HG03108 (cell line): ENCODE results near the gene BSPRY.
A peak's percentile ranks its signal among the peaks of the same experiment; 100 is the strongest.
"Not testable (repeated sequence)": the region's sequence is repeated elsewhere in the genome, so short reads cannot be mapped to it uniquely, and the experiment has no call there.

ENCODE experiments used
- ATAC-seq: cut with Tn5 transposase; IDR thresholded peaks from one replicate; pipeline ENCODE4 v1.9.1; 2021; ENCODE audit warnings: moderate library complexity; ENCODE audit not compliant: unreplicated experiment

Gene BSPRY

DNA sequence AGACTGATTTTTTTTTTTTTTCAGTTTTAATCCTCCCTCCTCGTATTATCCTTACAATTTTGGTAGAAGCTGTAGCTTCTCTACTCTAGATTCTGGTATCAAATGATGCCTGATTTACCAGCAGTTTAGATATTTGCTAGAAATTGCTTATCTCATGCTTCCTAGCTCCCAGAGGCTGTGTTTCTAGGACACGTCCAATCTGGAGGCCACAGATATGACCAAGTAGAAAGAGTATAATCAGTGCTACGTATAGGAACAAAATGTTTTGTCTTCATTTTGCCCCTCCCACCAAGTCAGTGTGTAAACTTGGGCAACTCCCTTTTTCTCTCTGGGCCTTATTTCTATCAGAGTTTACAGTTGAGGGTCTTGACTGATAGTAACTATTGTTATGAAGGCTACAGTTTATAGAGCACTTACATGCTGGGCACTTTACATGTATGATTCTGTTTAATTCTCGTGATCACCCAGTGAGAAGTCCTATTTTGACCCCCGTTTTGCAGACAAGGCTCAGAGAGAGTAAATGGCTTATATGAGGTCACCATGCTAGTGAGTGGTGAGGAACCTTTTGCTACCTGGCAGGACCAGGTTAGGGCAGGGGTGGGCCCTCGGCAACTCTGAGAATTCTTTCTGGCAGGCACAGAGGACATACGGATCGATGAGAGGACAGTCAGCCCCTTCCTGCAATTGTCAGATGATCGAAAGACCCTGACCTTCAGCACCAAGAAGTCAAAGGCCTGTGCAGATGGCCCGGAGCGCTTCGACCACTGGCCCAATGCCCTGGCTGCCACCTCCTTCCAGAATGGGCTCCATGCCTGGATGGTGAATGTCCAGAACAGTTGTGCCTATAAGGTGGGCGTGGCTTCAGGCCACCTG, 19.9 kb downstream of the BSPRY start:
- no peak for ATAC-seq

DNA sequence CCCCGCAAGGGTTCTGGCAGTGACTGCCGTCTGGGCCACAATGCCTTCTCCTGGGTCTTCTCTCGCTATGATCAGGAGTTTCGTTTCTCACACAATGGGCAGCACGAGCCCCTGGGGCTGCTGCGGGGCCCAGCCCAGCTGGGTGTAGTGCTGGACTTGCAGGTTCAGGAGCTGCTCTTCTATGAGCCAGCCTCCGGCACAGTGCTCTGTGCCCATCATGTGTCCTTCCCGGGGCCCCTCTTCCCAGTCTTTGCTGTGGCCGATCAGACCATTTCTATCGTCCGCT, 20.5 kb downstream of the BSPRY start:
- no peak for ATAC-seq

DNA sequence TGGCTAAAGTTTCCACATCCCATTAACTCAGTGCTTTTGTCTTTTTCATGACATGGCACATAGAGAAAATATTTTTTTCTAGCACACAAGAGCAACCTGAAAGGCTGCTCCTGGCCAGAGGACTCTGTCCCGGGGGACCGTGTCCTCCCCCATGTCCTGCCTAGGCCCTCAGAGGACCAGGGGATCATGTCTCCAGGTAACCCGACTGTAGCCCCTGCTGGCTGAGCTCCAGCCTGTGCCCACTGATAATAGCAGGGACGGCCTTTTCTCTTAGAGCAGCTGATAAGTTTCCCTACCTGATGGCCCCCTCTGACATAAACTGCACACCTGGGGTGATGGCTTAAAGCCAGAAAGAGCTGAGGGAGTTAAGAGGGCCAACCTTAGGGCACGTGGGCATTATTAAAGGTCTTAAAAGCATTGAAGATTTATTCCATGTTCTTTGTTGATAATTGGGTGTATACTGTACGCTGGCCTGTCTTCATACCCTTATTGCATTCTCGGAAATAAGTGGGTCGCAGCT, 21.5 kb downstream of the BSPRY start:
- ATAC-seq, result no peak

DNA sequence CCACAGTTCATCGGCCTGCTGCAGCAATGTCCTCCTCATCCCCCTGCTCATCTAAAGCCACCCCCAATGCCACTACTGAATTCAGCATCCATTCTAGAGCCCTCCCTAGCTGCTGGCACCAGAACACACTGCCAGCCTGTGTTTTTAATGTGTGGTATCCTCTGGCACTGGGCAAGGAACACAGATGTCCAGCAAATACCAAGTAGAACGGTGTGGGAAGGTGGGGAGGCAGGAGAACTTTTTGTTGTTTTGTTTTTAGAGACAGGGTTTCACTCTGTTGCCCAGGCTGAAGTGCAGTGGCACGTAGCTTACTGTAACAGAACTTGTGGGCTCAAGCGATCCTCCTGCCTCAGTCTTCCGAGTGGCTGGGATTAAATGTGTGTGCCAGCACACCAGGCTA, 22.7 kb downstream of the BSPRY start:
- no peak for ATAC-seq

DNA sequence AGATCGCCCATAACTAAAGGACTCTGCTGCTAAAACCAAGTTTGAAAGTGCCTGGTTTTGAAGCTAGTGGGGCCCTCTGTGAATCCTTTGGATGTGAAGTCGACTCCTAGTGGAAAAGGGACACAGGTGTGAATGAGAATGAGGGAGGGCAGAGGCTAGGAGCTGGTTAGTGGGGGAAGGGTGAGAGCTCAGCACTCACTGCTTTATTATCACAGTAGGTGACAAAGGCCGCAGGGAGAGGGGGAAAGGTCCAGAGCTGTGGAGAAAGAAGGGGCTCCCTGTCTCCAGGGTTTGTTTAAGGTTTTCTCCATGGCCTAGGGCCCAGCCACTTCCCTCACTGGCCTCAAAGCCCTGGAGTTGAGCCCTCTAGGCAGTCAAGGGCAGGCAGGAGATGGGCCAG, 23.9 kb downstream of the BSPRY start:
- ATAC-seq, result no peak

DNA sequence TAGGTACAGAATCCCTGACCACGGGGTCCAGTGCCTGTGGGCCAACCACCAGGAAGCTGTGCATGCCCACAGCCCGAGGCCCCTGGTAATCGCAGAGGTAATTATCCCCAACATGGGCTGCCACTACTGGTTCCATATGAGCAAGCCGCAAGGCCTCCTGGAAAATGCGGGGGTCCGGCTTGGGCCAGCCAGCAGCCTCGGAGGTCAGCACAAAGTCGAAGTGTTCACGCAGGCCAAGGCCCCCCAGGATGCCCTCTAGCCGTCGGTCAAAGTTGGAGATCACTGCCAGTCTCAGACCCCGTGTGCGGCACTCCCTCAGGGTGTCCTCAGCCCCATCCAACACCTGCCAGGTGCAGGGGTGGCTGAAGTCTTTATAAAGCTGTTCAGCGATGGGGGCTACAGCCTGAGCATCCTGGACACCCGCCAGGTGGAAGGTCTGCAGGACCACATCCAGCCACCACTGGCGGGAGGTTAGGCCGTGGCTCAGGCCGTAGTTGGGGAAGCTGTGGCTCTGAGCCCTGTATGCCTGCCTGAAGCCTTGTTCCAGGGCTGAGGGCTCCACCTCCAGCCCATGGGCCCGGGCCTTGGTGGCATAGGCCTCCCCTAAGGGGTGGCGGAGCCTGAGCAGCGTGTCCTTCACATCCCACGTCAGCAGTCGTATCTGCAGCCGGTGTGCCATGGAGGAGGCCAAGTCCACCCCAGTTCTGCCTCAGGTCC, 24.5 kb downstream of the BSPRY start:
- no peak for ATAC-seq

DNA sequence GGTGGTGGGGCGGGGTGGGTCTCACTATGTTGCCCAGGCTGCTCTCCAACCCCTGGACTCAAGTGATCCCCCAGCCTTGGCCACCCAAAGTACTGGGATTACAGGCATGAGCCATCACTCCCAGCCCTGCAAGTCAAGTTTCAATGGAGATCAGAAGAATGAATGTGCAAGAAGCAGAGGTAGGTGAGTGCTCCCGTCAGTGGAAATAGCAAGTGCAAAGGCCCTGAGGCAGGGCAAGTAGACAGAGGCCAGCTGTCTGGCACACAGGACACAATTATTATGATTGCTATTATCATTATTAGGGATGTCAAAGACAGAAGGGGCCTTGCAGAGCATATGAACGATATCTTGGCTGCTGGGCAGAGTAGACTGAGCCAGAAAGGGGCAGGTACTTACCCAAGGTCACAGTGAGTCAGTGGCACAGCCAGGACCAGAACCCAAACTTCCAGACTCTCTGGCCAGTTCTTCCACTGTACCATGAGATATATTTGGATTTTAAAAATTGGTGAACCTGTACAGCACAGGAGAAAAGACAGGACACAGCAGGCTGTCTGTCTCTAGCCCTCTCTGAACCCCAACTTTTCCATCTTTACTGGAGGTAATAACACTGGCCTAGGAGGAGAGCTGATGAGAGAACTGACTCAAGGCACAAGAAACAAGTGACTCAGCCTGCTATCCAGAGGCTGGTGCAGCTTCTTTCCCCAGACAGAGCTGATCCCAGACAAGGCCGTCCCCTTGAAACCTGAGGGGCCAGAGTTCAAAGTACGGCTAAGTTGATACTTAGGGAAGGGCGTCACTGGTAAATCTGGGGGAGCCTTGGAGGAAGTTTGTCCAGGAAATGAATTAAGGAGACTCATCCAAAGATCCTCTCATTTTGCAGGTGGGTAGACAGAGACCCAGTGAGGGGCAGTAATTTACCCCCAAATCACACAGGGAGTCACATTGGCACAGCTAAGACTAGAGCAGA, 26.0 kb downstream of the BSPRY start:
- no peak for ATAC-seq

DNA sequence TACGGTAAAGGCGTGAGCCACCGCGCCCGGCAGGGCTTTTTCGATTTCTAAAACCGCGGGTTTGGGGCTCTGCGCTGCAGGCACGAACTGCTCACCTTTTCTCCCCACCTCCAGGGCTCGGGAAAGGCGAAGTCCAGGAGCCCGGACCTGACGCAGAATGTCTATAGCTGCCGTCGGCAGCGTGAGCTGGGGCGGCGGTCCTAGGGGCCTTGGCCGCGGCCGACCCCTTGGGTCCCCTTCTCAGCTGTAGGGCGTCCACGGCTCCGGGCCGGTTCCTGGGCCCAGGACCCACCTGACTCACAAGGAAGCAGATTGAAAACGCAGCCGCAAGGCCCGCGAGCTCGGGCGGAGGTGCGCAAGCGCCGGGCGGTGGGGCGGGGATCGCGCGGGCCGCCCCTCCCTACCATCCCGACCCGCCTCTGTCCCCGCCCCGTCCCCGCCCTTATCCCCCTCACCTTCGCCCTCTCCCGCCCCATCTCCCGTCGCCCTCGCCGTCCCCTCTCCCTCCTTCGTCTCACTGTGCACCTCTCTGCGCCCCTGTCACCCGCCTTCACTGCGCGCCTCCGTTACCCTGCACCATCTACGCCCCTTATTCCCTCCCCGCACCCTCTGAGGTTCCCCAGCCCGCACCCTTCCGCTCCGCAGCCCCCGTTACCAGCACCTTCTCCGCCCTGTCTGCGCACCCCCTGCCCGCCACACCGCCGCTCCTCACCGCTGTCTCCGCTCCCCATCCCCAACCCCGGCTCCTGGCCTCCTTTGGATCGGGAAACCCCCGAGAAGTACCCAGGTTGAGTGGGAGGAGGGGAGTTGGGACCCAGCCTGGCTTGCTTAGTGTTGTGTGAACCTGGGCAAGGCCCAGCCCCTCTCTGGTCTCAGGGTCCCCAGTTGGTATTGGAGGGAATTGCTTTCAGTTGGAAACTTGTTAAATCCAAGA, 27.6 kb downstream of the BSPRY start, which contains the start of gene HDHD3:
Gene HDHD3 (minus strand): TSS at position 353 of the 934 bp plus-strand sequence. CDS start 2,632 bp downstream, outside the sequence.
- ATAC-seq, result peak; percentile 81

DNA sequence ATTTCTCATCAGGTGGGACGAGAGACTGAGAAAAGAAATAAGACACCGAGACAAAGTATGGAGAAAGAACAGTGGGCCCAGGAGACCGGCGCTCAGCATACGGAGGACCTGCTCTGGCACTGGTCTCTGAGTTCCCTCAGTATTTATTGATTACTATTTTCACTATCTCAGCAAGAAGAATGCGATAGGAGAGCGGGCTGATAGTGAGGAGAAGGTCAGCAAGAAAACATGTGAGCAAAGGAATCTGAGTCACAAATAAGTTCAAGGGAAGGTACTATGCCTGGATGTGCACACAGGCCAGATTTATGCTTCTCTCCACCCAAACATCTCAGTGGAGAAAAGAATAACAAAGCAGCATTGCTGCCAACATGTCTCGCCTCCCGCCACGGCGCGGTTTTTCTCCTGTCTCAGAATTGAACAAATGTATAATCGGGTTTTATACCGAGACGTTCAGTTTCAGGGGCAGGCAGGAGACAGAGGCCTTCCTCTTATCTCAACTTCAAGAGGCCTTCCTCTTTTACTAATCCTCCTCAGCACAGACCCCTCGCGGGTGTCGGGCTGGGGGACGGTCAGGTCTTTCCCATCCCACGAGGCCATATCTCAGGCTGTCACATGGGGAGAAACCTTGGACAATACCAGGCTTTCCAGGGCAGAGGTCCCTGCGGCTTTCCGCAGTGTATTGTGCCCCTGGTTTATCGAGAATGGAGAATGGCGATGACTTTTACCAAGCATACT, 29.9 kb downstream of the BSPRY start:
- not testable (repeated sequence) for ATAC-seq

DNA sequence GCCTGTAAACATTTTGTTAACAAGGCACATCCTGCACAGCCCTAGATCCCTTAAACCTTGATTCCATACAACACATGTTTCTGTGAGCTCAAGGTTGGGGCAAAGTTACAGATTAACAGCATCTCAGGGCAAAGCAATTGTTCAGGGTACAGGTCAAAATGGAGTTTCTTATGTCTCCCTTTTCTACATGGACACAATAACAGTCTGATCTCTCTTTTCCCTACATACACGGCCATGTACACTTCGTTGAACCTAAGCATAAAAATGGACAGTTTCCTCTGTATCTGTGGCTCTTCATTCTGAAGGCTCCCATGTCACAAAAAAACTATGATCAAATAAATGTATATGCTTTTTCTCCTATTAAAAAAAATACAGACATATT, 30.5 kb downstream of the BSPRY start:
- not testable (repeated sequence) for ATAC-seq

DNA sequence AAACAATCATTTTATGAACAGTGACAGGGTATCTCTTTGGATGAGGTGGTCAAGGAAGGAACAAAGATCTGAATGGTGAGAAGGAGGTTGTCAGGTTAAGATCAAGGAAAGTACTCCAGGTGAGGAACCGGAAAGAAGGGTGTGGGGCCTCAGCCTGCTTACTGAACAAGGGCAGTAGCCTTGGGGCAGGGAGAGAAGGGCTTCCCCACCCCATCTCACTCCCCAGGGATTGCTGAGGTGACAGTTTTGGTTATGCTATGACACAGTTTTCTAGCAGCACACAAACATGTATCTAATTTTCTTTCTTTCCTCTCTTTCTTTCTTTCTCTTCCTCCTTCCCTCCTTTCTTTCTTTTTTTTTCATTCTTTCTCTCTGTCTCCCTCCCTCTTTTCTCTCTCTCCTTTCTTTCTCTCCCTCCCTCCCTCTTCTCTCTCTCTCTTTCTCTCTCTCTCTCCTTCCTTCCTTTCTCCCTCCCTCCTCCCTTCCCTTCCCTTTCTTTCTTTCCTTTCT, 31.6 kb downstream of the BSPRY start:
- peak; percentile 60 for ATAC-seq

DNA sequence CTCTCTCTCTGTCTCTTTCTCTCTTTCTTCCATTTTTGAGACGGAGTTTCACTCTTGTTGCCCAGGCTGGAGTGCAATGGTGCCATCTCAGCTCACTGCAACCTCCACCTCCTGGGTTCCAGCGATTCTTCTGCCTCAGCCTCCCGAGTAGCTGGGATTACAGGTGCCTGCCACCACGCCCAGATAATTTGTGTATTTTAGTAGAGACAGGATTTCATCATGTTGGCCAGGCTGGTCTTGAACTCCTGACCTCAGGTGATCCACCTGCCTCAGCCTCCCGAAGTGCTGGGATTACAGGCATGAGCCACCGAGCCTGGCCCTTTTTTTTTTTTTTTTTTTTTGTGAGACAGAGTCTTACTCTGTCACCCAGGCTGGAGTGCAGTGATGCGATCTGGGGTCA, 32.1 kb downstream of the BSPRY start:
- ATAC-seq, result not testable (repeated sequence)

DNA sequence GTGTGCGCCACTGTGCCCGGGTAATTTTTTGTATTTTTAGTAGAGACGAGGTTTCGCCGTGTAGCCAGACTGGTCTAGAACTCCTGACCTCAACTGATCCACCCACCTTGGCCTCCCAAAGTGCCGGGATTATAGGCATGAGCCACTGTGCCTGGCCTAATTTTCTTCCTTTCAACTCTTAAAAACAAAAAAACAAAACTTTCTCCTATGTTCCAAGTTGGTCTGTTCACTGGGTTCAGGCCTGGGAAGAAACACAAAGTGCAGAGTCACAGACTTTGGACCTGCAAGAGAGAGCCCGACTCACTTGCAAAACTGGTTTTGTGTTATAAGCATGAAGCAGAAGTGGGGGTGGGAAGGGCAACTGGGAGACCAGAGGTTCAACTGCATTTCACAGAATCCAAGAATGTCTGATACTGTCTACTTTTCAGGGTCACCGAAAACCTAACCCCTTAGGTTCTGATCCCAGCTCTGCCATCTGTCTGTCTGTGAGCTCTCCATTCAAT, 32.6 kb downstream of the BSPRY start:
- ATAC-seq, result no peak

DNA sequence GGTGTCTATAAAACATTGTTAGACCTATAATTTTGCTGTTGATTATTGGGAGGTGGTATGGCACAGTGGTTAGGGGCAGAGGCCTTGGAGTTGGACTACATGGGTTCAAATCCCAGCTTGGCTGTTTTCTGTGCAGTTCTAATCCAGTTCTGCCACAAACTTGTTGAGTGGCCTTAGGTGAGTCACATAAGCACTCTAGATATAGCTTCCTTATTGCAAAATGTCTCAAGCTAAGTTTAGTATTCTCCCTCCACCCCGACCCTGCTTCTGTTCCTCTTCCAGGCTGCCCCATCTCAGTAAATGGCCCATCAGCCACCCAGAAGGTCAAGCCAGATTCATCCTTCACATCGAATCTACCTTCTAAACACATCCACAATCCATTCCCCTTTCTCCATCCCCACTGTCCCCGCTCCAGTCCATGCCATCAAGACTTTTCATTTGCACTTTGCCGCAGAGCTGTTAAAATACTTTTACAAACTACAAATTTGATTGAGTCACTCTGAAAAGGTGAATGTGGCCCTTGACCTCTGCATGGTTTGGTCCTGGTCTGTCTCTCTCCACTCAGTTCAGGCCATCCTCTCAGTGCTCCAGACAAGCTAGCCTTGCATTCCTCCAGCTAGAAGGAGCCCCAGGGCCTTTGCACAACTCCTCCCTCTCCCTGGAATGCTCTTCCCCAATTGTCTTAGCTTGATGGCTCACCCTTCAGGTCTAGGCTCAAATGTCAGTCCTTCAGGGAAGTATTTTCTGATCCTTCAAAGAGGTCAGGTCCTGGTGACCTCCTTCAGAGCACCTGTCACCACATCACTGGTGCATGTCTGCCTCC, 37.4 kb downstream of the BSPRY start:
- ATAC-seq, result no peak

DNA sequence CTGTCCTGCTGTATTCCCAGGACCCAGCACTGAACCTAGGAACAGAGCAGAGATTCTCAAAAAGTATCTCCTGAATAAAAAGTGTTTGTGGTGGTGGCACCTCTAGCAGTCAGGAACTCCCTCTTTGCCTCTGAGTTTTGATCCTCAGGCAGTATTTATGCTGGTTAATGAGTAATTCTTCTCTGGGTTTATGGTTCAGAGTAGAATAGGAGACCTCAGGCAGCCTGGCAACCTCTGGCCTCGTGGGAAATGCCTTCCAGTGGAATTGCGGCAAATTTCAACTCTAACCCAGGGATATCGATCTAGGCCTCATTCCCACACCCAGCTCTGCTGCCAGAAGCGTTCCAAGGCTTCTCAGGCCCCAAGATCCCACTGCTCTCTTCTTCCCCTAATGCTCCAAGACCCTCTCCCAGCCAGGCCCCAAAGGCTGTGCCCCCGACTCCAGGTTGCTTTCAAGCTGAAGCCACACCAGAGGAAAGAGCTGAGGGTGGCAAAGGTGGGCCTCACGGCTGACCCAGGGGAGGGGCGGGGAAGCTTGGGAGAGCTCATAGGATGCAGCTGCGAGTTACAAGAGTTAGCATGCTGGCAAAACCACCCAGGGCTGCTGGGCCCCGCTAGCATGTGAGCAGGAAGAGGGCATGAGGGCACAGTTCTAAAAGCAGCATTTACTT, 38.4 kb downstream of the BSPRY start:
- ATAC-seq, result no peak

DNA sequence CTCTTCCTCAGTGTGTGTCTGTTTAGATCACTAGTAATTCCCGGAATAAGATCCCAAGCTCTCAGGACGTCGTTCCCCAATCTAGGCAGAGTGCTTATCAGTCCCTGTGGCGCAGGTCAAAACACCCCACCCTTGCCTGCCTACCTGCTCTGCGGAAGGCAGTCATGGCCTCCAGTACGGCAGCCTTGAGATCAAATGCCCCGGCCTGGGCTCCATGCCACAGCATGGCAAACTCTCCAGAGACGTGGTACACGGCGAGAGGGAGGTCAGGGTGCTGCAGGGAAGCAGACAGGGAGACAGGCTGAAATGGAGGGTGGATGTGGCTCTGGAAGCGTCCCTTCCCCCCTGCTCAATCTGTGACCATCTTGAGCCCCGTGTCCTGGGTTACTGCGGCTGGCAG, 39.5 kb downstream of the BSPRY start:
- no peak for ATAC-seq

DNA sequence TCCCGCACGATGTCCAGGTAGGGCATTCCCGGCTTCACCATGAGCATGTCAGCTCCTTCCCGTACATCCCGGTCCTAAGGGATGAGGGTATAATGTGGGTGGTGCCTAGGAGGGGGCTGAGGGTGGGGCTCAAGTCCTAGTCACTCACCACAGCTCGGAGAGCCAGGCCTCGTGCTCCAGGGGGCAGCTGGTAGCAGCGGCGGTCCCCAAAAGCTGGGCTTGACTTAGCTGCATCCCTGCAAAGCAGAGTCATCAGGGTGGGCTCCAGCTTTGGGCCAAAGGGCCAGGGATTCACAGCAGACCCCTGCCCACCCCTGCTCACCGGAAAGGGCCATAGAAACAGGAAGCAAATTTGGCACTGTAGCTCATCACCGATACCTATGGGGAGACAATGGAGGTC, 40.1 kb downstream of the BSPRY start:
- no peak for ATAC-seq
